GM18519 (cell line): ENCODE data around the gene CADPS.

Experiments
- ATAC-seq: cut with Tn5 transposase; IDR thresholded peaks from one replicate; pipeline ENCODE4 v1.9.1; 2021; ENCODE audit warnings: mild to moderate bottlenecking, moderate library complexity; ENCODE audit not compliant: unreplicated experiment, low FRiP score

CADPS gene

GRCh38 chr3:62815981-62816380 lies 59.2 kb downstream of the CADPS start:
- no peak for ATAC-seq

GRCh38 chr3:62812631-62813030 lies 62.6 kb downstream of the CADPS start:
- ATAC-seq = no peak

GRCh38 chr3:62811119-62811518 lies 64.1 kb downstream of the CADPS start:
- ATAC-seq = no peak

- no peak for ATAC-seq
Observed at GRCh38 chr3:62809369-62809768, 65.8 kb downstream of the CADPS start.

GRCh38 chr3:62805580-62806277 lies 69.5 kb downstream of the CADPS start:
- no peak for ATAC-seq

GRCh38 chr3:62805106-62805505 lies 70.1 kb downstream of the CADPS start:
- ATAC-seq = no peak

- ATAC-seq = no peak
Observed at GRCh38 chr3:62803276-62803675, 71.9 kb downstream of the CADPS start.

GRCh38 chr3:62798000-62798399 lies 77.2 kb downstream of the CADPS start:
- no peak for ATAC-seq

GRCh38 chr3:62797132-62797531 lies 78.1 kb downstream of the CADPS start:
- ATAC-seq = no peak

- ATAC-seq = no peak
Observed at GRCh38 chr3:62795978-62796657, 79.1 kb downstream of the CADPS start.

- no peak for ATAC-seq
Observed at GRCh38 chr3:62793946-62794345, 81.3 kb downstream of the CADPS start.

GRCh38 chr3:62785384-62785783 lies 89.8 kb downstream of the CADPS start:
- no peak for ATAC-seq

- ATAC-seq = no peak
Observed at GRCh38 chr3:62781121-62781520, 94.1 kb downstream of the CADPS start.

GRCh38 chr3:62777674-62778073 lies 97.5 kb downstream of the CADPS start:
- ATAC-seq = no peak

GRCh38 chr3:62777130-62777529 lies 98.1 kb downstream of the CADPS start:
- ATAC-seq = no peak

GRCh38 chr3:62774221-62774620 lies 101.0 kb downstream of the CADPS start:
- no peak for ATAC-seq

- no peak for ATAC-seq
Observed at GRCh38 chr3:62771331-62772072, 103.7 kb downstream of the CADPS start.

GRCh38 chr3:62768896-62769295 lies 106.3 kb downstream of the CADPS start:
- no peak for ATAC-seq

GRCh38 chr3:62761711-62762110 lies 113.5 kb downstream of the CADPS start:
- ATAC-seq = no peak

- no peak for ATAC-seq
Observed at GRCh38 chr3:62761311-62761710, 113.9 kb downstream of the CADPS start.

- no peak for ATAC-seq
Observed at GRCh38 chr3:62758296-62759066, 116.7 kb downstream of the CADPS start.
